GM19438 (cell line): ENCODE data around the gene LRRC59.
"Not testable (repeated sequence)": the region's sequence is repeated elsewhere in the genome, so short reads cannot be mapped to it uniquely, and the experiment has no call there.

Experiments used
- ATAC-seq: cut with Tn5 transposase; IDR thresholded peaks from one replicate; pipeline ENCODE4 v1.9.1; 2021; ENCODE audit warnings: low read depth; ENCODE audit not compliant: unreplicated experiment

The LRRC59 gene

DNA sequence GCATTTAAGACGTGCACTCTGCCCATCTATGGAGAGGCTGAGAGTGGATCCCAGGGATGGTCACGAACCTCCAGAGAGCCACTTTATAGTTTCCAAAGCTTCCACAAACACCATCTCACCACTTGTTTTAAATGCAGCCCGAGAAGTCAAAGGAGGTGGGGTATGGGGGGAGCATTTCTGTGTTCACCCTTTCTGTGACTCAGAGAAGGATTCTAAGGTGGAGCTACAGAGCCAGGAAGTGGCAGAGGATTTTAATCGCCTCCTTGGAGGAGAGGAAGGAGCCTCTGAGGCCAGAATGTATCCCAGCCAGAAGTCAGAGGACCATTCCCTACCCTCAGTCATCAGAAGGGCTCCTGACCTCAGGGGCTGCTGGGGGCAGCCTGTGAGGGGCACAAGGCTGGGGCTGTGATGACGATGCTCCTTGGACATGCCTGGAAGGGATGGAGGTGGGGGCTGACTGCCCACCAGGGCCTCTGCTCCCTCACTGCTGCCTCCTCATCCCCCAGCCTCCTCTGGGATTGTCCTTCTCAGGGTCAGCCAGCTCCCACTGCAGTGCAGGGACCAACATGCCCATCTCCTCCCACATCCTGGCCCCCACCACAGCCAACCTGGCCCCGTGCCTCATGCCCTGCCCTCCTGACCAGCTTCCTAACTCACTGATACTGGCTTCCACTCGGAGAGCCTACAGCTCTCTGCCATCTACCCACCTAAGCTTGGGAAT is 48.6 kb downstream of the LRRC59 start:
- no peak for ATAC-seq

DNA sequence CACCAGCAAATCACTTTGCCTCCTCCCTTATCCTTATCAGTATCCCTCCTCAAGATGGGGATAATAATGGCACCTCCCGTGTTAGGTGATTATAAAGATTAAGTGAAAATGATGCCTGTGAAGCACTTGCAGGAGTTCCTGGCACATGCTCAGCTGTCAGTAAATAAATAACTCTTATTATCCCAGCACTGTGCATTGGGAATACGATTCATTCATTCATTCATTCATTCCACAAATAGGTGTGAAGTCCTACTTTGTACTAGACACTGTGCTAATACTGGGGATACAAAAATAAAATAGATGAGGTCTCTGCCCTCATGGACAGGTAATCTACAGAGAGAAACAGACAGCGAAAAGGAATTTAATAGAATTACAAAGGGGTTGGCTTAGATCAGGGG is 49.4 kb downstream of the LRRC59 start:
- no peak for ATAC-seq

DNA sequence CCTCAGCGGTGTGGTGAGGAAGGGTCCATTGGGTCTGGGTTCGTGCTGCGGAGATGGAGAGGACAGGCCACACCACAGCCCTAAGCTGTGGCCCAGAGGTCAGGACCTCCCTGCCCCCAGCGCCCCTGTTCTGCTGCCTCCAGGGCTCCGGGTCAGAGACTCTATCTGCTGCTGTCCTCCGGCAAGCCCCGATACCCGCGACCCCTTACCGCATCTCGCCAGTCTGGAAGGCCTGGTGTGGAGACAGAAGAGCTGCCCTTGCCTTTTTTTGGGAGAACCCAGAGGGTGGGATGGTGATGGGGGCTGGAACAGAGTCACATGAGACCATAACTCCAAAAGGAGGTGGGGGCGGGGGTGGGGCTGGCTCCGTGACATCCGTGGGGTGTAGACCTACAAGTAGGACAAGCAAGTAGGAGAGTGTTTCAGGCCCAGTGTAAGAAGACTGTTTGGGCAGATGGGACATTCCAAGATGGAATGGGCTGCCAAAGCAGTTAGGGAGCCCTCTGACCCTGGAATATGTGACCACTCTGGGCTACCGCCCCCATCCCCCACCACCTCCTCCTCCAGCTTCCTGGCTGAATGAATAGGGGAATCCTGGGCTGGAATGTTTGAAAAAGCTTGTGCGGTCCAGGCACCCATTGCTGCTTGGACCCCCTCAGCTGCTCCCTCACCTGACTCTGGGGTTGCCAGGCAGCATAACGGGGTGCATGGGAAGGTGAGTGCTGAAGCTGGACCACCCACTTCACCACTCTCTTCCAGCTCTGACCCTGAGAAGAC is 50.0 kb downstream of the LRRC59 start:
- ATAC-seq: no peak

DNA sequence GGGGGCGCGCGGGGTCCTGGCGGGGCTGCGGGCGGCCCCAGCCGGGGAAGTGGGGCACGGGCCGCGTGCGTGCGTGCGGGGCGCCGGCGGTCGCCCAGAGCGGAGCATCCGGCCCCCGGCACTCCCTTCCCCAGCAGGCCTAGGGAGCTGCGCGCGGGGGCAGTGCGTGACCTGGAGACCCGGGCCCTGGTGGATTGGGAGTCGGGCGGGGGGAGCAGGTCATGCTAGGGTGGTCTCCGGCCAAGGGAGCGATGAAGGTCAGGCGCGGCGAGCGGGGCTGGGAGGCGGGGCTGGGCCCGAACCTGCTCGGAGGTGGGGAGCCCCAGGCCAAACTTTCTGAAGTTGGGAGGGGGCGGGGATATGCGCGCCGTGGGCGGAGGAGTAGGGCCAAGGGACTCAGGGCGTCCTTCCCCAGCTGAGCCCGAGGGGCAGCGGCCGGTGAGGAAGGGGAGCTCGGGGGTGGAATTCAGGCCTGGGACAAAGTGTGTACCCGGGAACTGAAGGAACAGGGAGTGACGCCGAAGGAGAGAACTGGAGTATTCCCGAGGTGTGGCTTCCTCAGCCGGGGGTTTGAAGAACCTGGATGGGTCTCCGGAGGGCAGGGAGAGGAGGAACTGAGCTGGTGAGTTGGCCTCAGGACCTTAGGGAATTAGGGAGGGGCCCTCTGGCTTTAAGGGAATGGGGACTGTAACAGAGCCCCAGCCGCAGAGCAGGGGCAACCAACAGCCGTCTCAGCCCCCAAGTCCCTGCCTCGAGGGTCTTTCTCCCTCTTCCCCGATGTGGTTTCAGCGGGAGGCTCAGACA is 50.8 kb downstream of the LRRC59 start:
- ATAC-seq: peak; percentile 52

DNA sequence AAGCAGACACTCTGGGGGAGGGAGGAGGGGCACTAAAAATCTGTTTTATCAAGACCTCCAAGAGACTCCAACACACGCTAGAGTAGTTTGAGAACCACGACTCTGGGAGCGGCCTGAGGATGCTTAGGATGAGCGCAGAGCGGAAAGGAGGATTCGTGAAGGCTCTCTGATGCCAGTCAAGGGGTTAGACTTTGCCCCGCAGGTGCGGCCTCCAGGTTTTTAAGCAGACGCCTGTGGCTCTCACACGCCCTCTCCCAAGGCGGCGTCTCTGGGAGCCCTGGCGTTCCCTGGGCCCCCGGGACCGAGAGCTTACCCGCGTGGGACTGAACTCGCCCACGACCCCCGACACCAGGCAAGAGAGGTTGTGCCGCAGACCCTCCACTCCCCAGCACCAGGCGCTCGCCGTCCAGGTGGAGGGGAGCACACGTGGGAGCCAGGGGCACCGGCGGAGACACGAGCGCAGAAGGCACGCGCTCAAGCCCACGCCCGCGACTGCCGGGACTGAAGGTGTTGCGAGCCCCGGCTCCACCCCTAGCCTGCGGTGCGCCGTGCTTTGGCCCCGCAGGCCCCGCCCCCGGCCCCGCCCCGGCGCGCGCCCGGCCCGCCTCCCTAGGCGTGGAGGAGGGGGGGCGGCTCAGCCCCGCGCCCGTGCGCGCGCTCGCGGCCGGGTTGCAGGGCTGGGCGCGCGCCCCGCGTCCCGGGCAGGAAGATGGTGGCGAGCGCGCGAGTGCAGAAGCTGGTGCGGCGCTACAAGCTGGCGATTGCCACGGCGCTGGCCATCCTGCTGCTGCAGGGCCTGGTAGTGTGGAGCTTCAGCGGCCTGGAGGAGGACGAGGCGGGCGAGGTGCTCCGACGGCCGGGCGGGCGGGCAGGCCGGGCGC is 51.7 kb downstream of the LRRC59 start, which contains the start of gene XYLT2:
Gene XYLT2, plus strand, starts transcription at position 695 of the 881 bp plus-strand sequence. Its CDS starts 15 bp downstream, at position 710.
- peak; percentile 75 for ATAC-seq

DNA sequence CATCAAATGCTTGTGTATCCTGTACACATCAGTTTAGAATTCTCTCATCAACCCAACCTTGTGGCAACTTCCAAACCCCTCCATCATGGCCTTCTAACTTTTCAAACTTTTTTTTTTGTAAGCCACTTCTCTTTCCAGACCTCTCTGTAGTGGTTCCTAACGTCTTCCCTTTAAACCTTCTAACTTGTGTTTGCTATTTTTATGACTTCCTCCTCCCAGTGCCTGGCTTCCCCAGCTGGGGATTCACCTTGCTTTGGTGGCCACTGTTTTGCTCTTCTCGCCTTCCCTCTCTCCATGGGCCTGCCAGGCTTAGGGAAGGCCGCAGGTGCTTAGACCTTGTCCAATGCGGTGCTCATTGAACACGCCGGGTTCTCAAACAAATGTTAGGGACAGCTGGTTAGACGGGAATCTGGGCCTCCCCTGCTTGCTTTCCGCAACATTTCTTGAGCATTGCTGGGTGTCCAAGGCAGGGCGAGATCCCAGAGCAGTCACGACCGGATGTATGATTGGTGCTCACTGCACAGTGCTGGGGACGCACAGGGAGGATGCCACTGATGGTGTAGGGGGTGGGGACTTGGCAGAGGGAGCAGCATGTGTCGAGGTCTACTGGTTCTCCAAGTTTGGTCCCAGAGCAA is 52.5 kb downstream of the LRRC59 start:
- no peak for ATAC-seq

DNA sequence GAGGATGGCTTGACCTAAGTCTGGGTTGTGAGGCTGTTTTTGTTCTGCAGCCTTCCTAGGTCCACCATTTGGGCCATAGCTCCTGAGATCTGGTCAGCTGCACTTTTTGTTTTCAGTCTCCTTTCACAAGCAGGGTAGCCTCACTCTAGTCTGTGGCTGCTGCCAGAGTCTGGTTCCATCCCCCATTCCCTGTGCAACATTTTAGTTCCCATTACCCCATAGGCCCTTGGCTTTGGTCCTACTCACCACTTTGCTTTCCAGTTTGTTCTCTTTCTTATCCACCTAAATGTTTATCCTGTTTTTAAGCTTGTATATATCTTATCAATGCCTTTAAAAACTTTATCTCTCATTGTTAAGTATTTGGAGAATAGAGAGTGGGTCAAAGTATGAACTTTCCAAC is 57.9 kb downstream of the LRRC59 start:
- ATAC-seq: no peak

DNA sequence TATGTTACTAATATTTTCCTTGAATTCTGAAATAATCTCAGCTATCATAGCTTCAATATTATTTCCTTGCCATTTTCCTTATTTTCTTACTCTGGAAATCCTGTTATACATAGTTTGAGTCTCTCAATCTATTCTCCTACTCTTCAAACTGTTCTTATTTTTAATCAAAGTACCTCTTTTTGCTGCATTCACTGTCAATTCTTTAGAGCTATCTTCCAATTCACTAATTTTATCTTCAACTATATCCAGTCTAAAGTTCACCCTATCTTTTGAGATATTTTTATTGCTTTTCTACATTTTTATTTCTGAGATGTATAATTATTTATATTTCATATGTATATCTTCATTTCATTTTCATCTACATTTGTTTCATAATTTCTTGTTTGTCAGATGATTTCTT is 58.7 kb downstream of the LRRC59 start:
- ATAC-seq: no peak

DNA sequence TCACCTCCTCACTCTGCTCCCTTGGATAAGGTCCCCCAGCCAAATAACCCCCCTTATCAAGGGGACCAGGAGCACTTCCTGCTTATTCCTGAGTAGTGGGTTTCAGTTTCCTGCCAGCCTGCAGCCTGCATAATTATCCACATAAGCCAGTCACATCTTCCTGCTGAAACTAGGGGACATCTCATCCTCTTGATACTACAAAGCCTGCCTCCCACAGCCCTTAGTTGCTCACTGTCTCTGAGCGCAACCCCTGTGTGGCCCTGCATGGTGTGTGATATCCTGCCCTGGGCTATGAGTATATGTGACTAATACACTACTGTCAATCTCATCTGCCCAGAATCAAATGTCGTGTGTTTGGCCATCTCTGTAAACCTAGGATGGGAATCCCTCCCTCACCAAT is 59.4 kb downstream of the LRRC59 start:
- ATAC-seq: no peak

DNA sequence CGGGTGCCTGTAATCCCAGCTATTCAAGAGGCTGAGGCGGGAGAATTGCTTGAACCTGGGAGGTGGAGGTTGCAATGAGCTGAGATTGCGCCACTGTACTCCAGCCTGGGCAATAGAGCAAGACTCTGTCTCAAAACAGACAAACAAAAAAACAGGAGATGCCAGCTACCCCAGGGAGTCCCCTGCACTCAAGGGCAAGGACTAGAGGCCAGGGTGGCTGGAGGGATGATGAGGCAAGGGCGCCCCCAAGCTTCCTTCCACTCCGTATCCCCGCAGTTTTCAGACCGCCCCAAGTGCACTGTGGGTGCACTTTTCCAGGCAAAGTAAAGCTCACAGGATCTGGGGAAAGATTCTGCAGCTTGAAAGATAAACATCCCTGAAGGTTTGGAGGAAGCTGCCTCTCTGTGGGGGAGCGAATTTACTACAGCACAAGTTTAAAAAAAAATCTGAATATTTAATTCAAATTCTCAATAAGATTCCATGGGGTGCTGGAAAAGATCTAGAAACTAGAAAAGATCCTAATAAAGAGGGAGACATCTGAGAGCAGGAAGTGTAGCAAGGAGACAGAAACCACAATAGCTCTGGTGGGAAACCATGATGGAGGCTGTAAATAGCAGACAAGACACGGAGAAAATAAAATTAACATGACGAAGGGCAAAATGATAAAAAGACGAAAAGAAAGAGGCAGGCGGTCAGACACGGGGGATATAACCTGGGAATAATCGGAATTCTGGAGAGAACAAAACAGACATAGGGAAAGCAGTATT is 63.8 kb downstream of the LRRC59 start:
- not testable (repeated sequence) for ATAC-seq

DNA sequence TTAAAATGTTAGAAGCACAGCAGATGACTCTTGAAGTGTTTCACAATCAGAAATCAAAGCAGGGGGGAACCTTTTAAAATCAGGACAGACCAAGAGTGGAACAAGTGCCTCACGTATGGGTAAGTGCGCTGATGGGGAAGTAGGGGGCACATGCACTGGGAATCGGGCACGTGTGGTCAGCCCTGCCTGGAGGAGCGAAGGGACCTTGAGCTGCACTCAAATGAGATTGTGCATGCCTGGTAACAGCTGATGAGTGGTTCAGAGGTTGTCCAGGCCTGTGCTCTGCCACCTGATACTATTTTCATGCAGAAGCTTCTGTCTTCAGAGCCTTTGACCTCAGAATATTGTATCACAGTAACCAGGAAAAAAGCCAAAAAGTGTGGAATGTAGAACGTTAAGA is 65.1 kb downstream of the LRRC59 start:
- no peak for ATAC-seq
